ENCODE results near the gene OPRD1.
A peak's percentile ranks its signal among the peaks of the same experiment; 100 is the strongest.
"Not testable (repeated sequence)": the region's sequence is repeated elsewhere in the genome, so short reads cannot be mapped to it uniquely, and the experiment has no call there.

Gene OPRD1

GRCh38 chr1:28848416-28848815 lies 36.4 kb downstream of the OPRD1 start:
- DNase-seq = no peak

- no peak for DNase-seq
These were observed 41.2 kb downstream of the OPRD1 start for GRCh38 chr1:28853093-28853742.

- not testable (repeated sequence) for DNase-seq
These were observed 42.4 kb downstream of the OPRD1 start for GRCh38 chr1:28854406-28854805.

DNA sequence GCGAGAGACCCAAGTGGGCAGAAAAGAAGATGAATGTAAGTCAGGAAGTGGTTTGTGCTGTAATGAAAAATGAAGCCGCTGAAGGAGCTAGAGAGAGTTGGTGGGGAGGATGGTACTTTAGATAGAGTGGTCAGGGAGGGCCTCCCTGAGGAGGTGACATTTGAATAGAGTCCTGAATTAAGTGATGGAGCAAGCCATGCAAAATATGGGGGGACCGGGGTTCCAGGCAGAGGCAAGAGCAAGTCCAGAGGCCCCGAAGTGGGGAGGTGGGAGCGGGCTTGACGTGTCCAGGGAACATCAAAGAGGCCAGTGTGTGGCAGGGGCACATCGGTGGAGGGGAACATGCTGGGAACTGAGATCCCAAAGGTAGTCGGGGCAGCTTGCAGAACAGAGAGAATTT lies 43.1 kb downstream of the OPRD1 start:
- DNase-seq = no peak

- DNase-seq = no peak
These were observed 43.5 kb downstream of the OPRD1 start for GRCh38 chr1:28855469-28855951.

DNA sequence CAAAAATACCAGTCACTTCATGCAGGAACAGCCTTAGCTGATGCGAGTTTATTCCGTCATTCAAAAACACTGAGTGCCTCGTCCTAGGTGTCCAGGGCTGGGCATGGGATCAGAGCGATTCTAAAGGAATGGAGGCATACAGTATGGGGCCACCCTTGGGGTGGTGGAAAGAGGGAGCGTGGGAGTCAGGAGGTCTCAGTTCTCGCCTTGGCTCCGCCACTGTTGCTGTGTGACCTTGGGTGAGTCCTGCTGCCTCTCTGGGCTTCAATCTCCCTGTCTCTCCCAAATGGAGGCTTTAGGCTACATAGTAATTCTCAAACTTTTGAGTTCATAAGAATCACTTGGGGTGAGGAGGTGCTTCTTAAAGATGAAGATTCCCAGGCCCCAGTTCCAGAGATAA lies 44.0 kb downstream of the OPRD1 start:
- DNase-seq = no peak

DNA sequence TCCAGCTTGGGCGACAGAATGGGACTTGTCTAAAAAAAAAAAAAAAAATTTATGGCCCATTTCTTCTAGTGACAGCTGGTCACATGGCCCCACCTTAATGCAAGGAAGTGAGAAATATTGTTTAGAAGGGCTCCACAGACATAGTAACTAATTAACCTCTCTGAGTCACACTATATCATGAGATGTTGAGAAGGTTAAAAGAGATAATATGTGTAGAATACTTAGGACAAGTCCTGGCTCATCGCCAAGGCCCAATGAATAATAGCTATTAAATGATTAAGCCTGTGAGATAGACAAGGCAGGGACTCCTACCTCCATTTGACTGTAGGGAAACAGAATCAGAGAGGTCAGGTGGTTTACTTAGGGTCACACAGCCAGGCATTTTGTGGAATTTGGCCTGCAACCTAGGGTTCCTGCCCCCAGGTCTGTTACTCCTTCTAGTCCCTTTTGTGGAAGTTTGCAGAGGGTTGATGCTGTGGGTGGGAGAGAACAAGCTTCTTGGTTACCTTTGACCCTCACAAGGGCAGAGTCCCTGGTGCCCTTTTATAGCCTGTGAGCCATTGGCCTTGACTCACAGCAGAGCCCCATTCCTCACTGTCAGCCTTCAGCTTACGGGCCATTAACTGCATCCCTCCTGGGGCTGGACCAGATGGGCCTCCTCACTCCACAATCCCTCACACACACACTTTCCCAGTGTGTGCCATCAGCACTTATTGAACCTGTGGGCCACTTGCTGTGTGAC lies 48.5 kb downstream of the OPRD1 start:
- DNase-seq = peak; percentile 50

DNA sequence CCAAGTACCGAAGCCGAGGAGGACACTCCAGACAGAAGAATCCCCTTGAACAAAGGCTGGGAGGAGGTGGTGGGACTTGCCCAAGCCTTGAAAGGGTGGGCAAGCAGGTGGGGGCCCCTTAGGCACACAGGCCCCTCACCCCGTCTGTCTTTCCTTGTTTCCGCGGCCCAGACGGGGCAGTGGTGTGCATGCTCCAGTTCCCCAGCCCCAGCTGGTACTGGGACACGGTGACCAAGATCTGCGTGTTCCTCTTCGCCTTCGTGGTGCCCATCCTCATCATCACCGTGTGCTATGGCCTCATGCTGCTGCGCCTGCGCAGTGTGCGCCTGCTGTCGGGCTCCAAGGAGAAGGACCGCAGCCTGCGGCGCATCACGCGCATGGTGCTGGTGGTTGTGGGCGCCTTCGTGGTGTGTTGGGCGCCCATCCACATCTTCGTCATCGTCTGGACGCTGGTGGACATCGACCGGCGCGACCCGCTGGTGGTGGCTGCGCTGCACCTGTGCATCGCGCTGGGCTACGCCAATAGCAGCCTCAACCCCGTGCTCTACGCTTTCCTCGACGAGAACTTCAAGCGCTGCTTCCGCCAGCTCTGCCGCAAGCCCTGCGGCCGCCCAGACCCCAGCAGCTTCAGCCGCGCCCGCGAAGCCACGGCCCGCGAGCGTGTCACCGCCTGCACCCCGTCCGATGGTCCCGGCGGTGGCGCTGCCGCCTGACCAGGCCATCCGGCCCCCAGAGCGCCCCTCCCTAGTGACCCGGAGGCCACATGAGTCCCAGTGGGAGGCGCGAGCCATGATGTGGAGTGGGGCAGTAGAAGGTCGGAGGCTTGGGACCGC lies 50.8 kb downstream of the OPRD1 start:
- no peak for DNase-seq

DNA sequence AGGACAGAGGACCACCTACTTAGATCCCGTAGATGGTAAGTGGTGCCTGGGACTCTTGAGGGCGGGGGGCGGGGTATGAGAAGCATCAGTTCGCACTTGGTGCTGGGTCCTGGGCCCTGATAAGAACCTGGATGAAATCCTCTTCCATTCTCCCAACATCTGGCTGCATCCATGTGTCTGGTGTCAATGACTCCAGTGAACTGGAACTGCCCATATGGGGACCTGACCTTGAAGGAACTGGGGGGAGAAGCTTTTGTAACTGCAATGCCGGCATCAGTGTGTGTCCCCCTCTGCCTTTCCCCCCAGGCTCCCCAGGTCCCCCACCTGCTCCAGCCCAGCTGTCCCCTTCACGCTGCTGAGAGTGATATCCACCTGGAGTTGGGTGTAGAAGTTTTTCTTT lies 52.7 kb downstream of the OPRD1 start:
- DNase-seq = no peak

- no peak for DNase-seq
These were observed 54.2 kb downstream of the OPRD1 start for GRCh38 chr1:28865997-28866650.

GRCh38 chr1:28867850-28868249 lies 55.9 kb downstream of the OPRD1 start:
- DNase-seq = no peak

- no peak for DNase-seq
These were observed 58.0 kb downstream of the OPRD1 start for GRCh38 chr1:28869952-28870351.

GRCh38 chr1:28871631-28872401 lies 59.8 kb downstream of the OPRD1 start:
- DNase-seq = no peak

DNA sequence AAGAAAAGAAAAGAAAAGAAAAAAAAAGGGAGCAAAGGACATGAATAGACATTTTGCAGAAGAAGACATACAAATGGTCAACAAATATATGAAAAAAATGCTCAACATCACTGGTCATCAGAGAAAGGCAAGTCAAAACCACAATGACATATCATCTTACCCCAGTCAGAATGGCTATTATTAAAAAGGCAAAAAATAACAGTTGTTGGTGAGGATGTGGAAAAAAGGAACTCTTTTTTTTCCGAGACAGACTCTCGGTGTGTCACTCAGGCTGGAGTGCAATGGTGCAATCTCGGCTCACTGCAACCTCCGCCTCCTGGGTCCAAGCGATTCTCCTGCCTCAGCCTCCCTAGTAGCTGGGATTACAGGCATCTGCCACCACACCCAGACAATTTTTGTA lies 63.2 kb downstream of the OPRD1 start:
- DNase-seq = not testable (repeated sequence)

DNA sequence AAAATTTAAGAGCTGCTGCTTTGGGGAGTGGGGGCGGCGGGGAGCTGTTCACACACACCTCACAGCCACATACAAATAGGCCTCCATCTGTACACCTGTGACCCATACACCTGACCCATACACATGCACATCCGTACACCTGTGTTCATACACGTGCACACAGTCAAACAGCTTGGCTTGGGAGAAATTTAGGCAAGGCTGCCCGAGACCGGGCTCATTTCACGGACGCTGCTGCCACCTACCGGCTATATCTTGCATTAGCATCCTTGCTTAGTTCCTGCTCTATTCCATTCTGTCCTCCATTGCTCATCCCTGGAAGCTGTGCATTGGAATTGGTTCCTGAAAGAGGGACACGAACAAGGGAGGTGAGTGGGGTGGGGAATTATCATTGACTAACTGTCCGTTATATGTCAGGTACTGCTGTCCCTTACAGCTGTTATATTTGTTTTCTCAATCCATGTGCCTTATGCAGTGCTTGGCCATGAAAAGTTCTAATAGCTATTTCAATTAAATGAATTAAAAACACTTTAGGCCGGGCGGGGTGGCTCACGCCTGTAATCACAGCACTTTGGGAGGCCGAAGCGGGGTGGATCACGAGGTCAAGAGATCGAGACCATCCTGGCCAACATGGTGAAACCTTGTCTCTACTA lies 65.3 kb downstream of the OPRD1 start:
- DNase-seq = peak; percentile 76

GRCh38 chr1:28878796-28879195 lies 66.8 kb downstream of the OPRD1 start:
- no peak for DNase-seq

DNA sequence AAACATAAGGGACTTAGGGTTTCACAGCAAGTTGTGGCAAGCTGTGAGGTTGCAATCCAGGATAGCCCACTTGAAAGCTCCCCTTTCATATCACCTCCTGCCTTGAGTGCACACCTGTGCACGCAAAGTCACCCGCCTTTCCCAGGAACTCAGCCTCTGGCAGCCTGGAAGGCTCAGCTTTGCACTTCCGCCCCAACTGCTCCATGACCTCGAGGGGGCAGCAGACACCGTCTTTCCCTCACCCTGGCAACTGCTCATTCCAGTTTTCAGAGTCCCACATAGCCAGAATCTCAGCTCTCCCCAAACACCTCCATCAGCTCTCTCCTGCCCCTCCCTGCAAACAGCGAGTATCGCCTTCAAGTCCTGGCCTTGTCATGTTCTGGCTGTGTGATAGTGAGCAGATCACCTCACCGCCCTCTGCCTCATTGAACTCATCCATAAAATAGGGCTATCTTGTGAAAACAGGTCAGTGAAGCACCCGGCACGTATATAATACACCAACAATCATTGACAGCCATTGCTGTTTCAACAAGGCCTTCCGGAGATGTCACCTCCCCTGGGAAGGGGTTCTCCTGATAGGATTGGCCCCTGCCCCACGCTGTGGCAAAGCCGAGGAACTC lies 70.1 kb downstream of the OPRD1 start:
- peak; percentile 89 for DNase-seq

- no peak for DNase-seq
These were observed 71.3 kb downstream of the OPRD1 start for GRCh38 chr1:28883242-28883616.

GRCh38 chr1:28885472-28885877 lies 73.5 kb downstream of the OPRD1 start:
- DNase-seq = no peak

- no peak for DNase-seq
These were observed 74.2 kb downstream of the OPRD1 start for GRCh38 chr1:28885977-28886730.
